Neural progenitor cell (in vitro differentiated cells): ENCODE results near the gene OGG1. TPM values are rescaled to one million over a fixed set of nuclear protein-coding genes. Genes with fewer than 3 reads are reported as not detected.

ENCODE experiments used
- DNase-seq: peaks from one replicate; pipeline ENCODE4 v3.0.0-alpha.2; 2016; ENCODE audit warnings: low spot score
- H2AFZ ChIP-seq: fragments of 200-600 bp; sonication (generic); replicated peaks from 2 replicates; pipeline ENCODE4 v1.6.1; 2016; ENCODE audit warnings: antibody characterized with exemption
- H3F3A ChIP-seq: fragments of 200-600 bp; sonication (generic); 2 replicates; pipeline ENCODE4 v1.6.1; 2016; ENCODE audit warnings: antibody characterized with exemption, low read depth
- H3K27ac ChIP-seq: fragments of 200-600 bp; sonication (generic); 2 replicates; pipeline ENCODE4 v1.5.1; 2016; ENCODE audit warnings: mild to moderate bottlenecking
- H3K27me3 ChIP-seq: fragments of 200-600 bp; sonication (generic); 2 replicates; pipeline ENCODE4 v1.6.1; 2016; ENCODE audit warnings: mild to moderate bottlenecking, moderate library complexity
- H3K36me3 ChIP-seq: fragments of 200-600 bp; sonication (generic); 2 replicates; pipeline ENCODE4 v1.5.1; 2016
- H3K4me1 ChIP-seq: fragments of 200-600 bp; sonication (generic); 2 replicates; pipeline ENCODE4 v1.6.1; 2016; ENCODE audit warnings: mixed run types
- H3K4me2 ChIP-seq: fragments of 200-600 bp; sonication (generic); 2 replicates; pipeline ENCODE4 v1.6.1; 2016
- H3K4me3 ChIP-seq: fragments of 200-600 bp; sonication (generic); 2 replicates; pipeline ENCODE4 v1.5.1; 2016
- H3K79me2 ChIP-seq: fragments of 200-600 bp; sonication (generic); 2 replicates; pipeline ENCODE4 v1.6.1; 2016; ENCODE audit warnings: low read depth
- H3K9ac ChIP-seq: fragments of 200-600 bp; sonication (generic); 2 replicates; pipeline ENCODE4 v1.6.1; 2016
- H3K9me3 ChIP-seq: fragments of 200-600 bp; sonication (generic); 2 replicates; pipeline ENCODE4 v1.5.1; 2016; ENCODE audit warnings: low read depth
- H4K20me1 ChIP-seq: fragments of 200-600 bp; sonication (generic); 2 replicates; pipeline ENCODE4 v1.6.1; 2016; ENCODE audit warnings: low read depth
- H3K27ac Mint-ChIP-seq: 3 replicates; pipeline ENCODE4 v1.8.0; 2021; ENCODE audit warnings: mixed read lengths
- H3K27me3 Mint-ChIP-seq: 2 replicates; pipeline ENCODE4 v1.8.0; 2022; ENCODE audit warnings: low read depth, mild to moderate bottlenecking, inconsistent platforms, moderate library complexity, mixed read lengths; ENCODE audit not compliant: insufficient read depth
- H3K36me3 Mint-ChIP-seq: 3 replicates; pipeline ENCODE4 v1.8.0; 2021; ENCODE audit warnings: mixed read lengths
- H3K4me1 Mint-ChIP-seq: 3 replicates; pipeline ENCODE4 v1.8.0; 2021; ENCODE audit warnings: mixed read lengths
- H3K4me3 Mint-ChIP-seq: 3 replicates; pipeline ENCODE4 v1.8.0; 2021; ENCODE audit warnings: mild to moderate bottlenecking, moderate library complexity, mixed read lengths
- H3K9me3 Mint-ChIP-seq: 3 replicates; pipeline ENCODE4 v1.8.0; 2020; ENCODE audit warnings: mixed read lengths
- EZH2 ChIP-seq: fragments of 200-600 bp; sonication (generic); IDR thresholded peaks from 2 replicates; pipeline ENCODE4 v1.6.1; 2017; ENCODE audit warnings: antibody characterized with exemption, mild to moderate bottlenecking, moderate library complexity
- EZH2phosphoT487 ChIP-seq: fragments of 200-600 bp; sonication (generic); IDR thresholded peaks from 2 replicates; pipeline ENCODE4 v1.6.1; 2017; ENCODE audit warnings: antibody characterized with exemption
- total RNA-seq: library from RNA; depleted of rRNA; stranded (reverse); fragments of >200 nt; gene quantifications from 2 replicates; pipeline ENCODE4 v1.2.3, GENCODE V29; 2015; ENCODE audit warnings: low replicate concordance
- TF ChIP-seq, protein P1 (sequence below): fragments of 200-600 bp; sonication (generic); IDR thresholded peaks from 2 replicates; pipeline ENCODE4 v1.5.1; 2017; ENCODE audit warnings: antibody characterized with exemption, mild to moderate bottlenecking

Gene OGG1
- total RNA-seq, 1 donor from 2014 or later = 15.8 TPM

DNA sequence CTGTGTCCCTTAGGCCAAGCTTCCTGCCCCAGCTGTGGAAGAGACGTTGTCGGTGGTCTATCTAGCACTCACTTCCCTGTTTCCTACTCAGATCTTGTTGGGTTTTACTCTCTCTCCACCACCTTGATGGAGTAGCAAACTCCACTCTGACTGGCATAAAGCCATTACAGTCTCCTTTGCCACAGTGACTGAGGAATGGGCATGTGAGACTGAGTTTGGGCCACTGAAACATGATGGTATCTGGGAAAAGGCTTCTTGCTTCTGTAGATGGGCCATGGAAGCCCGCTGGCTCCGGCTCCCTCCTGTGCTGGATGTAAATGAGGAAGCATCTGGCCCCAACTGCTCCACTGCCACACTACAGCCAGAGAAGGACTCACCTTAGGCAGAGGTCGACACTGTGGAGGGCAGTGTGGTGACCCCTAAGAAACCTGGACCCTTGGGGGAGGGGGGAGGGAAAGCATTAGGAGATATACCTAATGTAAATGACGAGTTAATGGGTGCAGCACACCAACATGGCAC is 29.4 kb downstream of the OGG1 start:
- H3K27me3 Mint-ChIP-seq = no peaks in the 10 kb centered on the region
- Histone ChIP-seq H3K36me3 (peaks cover 6% of the 10 kb centered on the region), H3K9ac (no peak overlapping the region), H3K27ac (no peak overlapping the region), H3K4me3 (no peak overlapping the region), H3F3A (peaks cover 4% of the 10 kb centered on the region), H3K27me3 (no peaks in the 10 kb centered on the region), H3K9me3 (no peaks in the 10 kb centered on the region), H4K20me1 (no peaks in the 10 kb centered on the region), H3K4me1 (no peaks in the 10 kb centered on the region), H3K4me2 (no peak overlapping the region), H3K79me2 (no peaks in the 10 kb centered on the region), H2AFZ (no peak overlapping the region)
- H3K4me1 Mint-ChIP-seq = no peaks in the 10 kb centered on the region
- H3K27ac Mint-ChIP-seq = no peak overlapping the region
- no peak for TF ChIP-seq EZH2
- TF ChIP-seq EZH2phosphoT487 = no peak
- TF ChIP-seq, protein P1, sequence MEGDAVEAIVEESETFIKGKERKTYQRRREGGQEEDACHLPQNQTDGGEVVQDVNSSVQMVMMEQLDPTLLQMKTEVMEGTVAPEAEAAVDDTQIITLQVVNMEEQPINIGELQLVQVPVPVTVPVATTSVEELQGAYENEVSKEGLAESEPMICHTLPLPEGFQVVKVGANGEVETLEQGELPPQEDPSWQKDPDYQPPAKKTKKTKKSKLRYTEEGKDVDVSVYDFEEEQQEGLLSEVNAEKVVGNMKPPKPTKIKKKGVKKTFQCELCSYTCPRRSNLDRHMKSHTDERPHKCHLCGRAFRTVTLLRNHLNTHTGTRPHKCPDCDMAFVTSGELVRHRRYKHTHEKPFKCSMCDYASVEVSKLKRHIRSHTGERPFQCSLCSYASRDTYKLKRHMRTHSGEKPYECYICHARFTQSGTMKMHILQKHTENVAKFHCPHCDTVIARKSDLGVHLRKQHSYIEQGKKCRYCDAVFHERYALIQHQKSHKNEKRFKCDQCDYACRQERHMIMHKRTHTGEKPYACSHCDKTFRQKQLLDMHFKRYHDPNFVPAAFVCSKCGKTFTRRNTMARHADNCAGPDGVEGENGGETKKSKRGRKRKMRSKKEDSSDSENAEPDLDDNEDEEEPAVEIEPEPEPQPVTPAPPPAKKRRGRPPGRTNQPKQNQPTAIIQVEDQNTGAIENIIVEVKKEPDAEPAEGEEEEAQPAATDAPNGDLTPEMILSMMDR = no peak
- no peak overlapping the region for H3K4me3 Mint-ChIP-seq
- DNase-seq = no peak
- no peaks in the 10 kb centered on the region for H3K9me3 Mint-ChIP-seq
- peaks cover 10% of the 10 kb centered on the region for H3K36me3 Mint-ChIP-seq

DNA sequence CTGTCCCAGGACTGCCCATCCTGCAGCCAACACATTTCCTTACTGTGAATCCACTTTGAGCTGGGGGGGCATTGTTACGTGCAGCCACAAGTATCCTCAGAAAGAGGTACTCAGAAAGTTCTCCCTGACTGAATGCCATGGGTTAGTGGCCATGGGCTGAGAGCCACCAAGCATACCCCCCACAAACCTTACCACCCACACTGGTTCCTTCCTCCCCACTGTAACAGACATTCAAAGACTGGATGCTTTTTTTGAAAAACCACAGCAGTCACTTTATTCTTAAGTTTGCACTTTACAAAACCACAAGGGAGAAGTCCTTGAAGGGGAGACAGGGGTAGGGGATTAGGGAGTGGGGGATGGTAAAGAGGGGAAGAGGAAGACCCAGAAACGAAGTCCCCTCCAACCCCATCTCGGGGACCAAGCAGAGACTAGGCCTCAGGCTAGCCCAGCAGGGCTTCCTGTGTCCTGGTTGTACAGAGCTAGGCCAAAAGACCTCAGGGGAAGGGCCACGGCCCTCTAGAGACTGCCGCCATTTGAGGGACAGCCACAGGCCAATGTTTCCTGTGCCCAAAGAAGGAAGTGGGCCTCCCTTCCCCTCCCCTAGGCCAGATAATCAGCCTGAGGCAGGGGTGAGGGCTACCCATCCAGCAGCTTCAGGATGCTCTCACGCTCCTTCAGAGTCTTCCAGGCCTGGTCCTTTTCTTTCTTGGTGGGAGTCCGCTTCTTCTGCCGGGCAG is 30.1 kb downstream of the OGG1 start:
- no peaks in the 10 kb centered on the region for H3K4me1 Mint-ChIP-seq
- Histone ChIP-seq H3K4me3 (no peak overlapping the region), H3F3A (peaks cover 4% of the 10 kb centered on the region), H3K9ac (no peak overlapping the region), H3K4me2 (no peak overlapping the region), H4K20me1 (no peaks in the 10 kb centered on the region), H3K27ac (no peak overlapping the region), H3K27me3 (no peaks in the 10 kb centered on the region), H3K79me2 (no peaks in the 10 kb centered on the region), H3K9me3 (no peaks in the 10 kb centered on the region), H3K4me1 (no peaks in the 10 kb centered on the region), H3K36me3 (peaks cover 6% of the 10 kb centered on the region), H2AFZ (no peak overlapping the region)
- H3K27me3 Mint-ChIP-seq = no peaks in the 10 kb centered on the region
- no peak for TF ChIP-seq EZH2phosphoT487
- no peak for TF ChIP-seq EZH2
- TF ChIP-seq, protein P1 = no peak
- no peak overlapping the region for H3K4me3 Mint-ChIP-seq
- H3K9me3 Mint-ChIP-seq = no peaks in the 10 kb centered on the region
- no peak for DNase-seq
- H3K27ac Mint-ChIP-seq = no peak overlapping the region
- H3K36me3 Mint-ChIP-seq = peaks cover 10% of the 10 kb centered on the region

DNA sequence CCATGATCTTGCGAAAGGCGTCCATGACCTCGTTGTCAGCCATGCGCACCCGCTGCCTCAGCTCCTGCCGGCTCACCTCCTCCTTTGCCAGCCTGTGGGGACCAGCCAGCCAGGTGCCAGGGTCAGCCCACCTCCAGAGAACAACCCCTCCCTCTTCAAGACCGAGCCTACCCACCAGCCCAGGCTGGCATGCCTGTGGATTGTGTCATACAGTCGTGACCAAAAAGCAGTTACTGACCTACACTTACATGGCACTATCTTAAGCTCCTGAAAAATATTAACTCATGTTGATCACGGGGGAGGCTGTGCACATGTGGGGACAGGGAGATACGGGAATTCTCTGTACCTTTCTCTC is 30.7 kb downstream of the OGG1 start:
- Histone ChIP-seq H3K36me3 (peaks cover 6% of the 10 kb centered on the region), H3K9me3 (no peaks in the 10 kb centered on the region), H4K20me1 (no peaks in the 10 kb centered on the region), H3K79me2 (no peaks in the 10 kb centered on the region), H3K27me3 (no peaks in the 10 kb centered on the region), H3K9ac (no peak overlapping the region), H3K27ac (no peak overlapping the region), H3K4me1 (no peaks in the 10 kb centered on the region), H3K4me2 (no peak overlapping the region), H2AFZ (no peak overlapping the region), H3K4me3 (no peak overlapping the region), H3F3A (peaks cover 4% of the 10 kb centered on the region)
- Mint-ChIP-seq H3K4me1 (no peaks in the 10 kb centered on the region), H3K27ac (no peak overlapping the region), H3K27me3 (no peaks in the 10 kb centered on the region), H3K9me3 (no peaks in the 10 kb centered on the region), H3K36me3 (peaks cover 13% of the 10 kb centered on the region), H3K4me3 (no peak overlapping the region)
- DNase-seq = no peak
- TF ChIP-seq, protein P1 = no peak
- TF ChIP-seq EZH2phosphoT487 = no peak
- TF ChIP-seq EZH2 = no peak
